GM12878 (cell line): Measurements from ENCODE around the gene RESP18. TPM values are rescaled to one million over a fixed set of nuclear protein-coding genes. Genes with fewer than 3 reads are reported as not detected.

Experiments
- ATF3 ChIP-seq: IDR thresholded peaks from 2 replicates; pipeline ENCODE4 v1.6.1; 2011; ENCODE audit warnings: low read depth, mild to moderate bottlenecking, low read length, moderate library complexity, borderline replicate concordance; ENCODE audit errors: extremely low read depth
- BMI1 ChIP-seq: fragments of 450-650 bp; IDR thresholded peaks from 2 replicates; pipeline ENCODE4 v1.6.1; 2016; ENCODE audit warnings: mild to moderate bottlenecking, moderate library complexity, borderline replicate concordance
- CTCF ChIP-seq, 3 experiments: IDR thresholded peaks in 2 of 3; conservative IDR thresholded peaks in 1 of 3; 2 replicates each; pipeline ENCODE4 v1.5.1; 2011; ENCODE audit warnings: low read depth in 3 of 3, low read length in 3 of 3, mild to moderate bottlenecking in 3 of 3, control low read depth in 2 of 3, moderate library complexity in 2 of 3, inconsistent platforms in 1 of 3, mixed read lengths in 1 of 3; ENCODE audit not compliant: control insufficient read depth in 2 of 3, insufficient read depth in 1 of 3; ENCODE audit errors: extremely low read depth in 1 of 3
- DPF2 ChIP-seq: fragments of 450-650 bp; IDR thresholded peaks from 2 replicates; pipeline ENCODE4 v1.6.1; 2017; ENCODE audit warnings: mild to moderate bottlenecking
- HCFC1 ChIP-seq: fragments of 150-350 bp; IDR thresholded peaks from 2 replicates; pipeline ENCODE4 v1.6.1; 2014; ENCODE audit warnings: low read length
- IRF4 ChIP-seq: IDR thresholded peaks from 2 replicates; pipeline ENCODE4 v1.6.1; 2011; ENCODE audit warnings: low read depth, low read length
- KDM1A ChIP-seq: fragments of 200-600 bp; sonication (generic); IDR thresholded peaks from 2 replicates; pipeline ENCODE4 v1.6.1; 2016; ENCODE audit warnings: borderline replicate concordance
- MEF2A ChIP-seq: IDR thresholded peaks from 2 replicates; pipeline ENCODE4 v1.6.1; 2011; ENCODE audit warnings: low read depth, mild to moderate bottlenecking, low read length, moderate library complexity; ENCODE audit not compliant: insufficient read depth
- NR2F1 ChIP-seq: fragments of 450-650 bp; conservative IDR thresholded peaks from 2 replicates; pipeline ENCODE4 v1.6.1; 2017; ENCODE audit warnings: mild to moderate bottlenecking
- NRF1 ChIP-seq: conservative IDR thresholded peaks from 2 replicates; pipeline ENCODE4 v1.6.1; 2011; ENCODE audit warnings: mild to moderate bottlenecking, low read depth, low read length, improper control_type of control experiment
- PBX3 ChIP-seq: IDR thresholded peaks from 2 replicates; pipeline ENCODE4 v1.6.1; 2011; ENCODE audit warnings: mild to moderate bottlenecking, low read depth, low read length, moderate library complexity; ENCODE audit not compliant: insufficient replicate concordance
- PML ChIP-seq: IDR thresholded peaks from 2 replicates; pipeline ENCODE4 v1.6.1; 2012; ENCODE audit warnings: low read length, inconsistent platforms
- RUNX3 ChIP-seq: IDR thresholded peaks from 2 replicates; pipeline ENCODE4 v1.6.1; 2012; ENCODE audit warnings: low read length, inconsistent platforms
- STAT3 ChIP-seq: IDR thresholded peaks from 2 replicates; pipeline ENCODE4 v1.6.1; 2011; ENCODE audit warnings: low read depth, low read length, improper control_type of control experiment
- TARDBP ChIP-seq: IDR thresholded peaks from 2 replicates; pipeline ENCODE4 v1.6.1; 2016; ENCODE audit warnings: borderline replicate concordance
- TCF7 ChIP-seq: IDR thresholded peaks from 2 replicates; pipeline ENCODE4 v1.6.1; 2014; ENCODE audit warnings: antibody characterized with exemption, borderline replicate concordance
- YBX1 ChIP-seq: fragments of 450-650 bp; IDR thresholded peaks from 2 replicates; pipeline ENCODE4 v1.6.1; 2016; ENCODE audit warnings: antibody characterized with exemption
- YY1 ChIP-seq: IDR thresholded peaks from 2 replicates; pipeline ENCODE4 v1.6.1; 2011; ENCODE audit warnings: low read depth, mild to moderate bottlenecking, low read length
- ZBTB33 ChIP-seq: fragments of 450-650 bp; IDR thresholded peaks from 2 replicates; pipeline ENCODE4 v1.6.1; 2017; ENCODE audit warnings: mild to moderate bottlenecking
- ZSCAN29 ChIP-seq: fragments of 450-650 bp; IDR thresholded peaks from 2 replicates; pipeline ENCODE4 v1.6.1; 2017; ENCODE audit warnings: mild to moderate bottlenecking, moderate library complexity
- polyA plus RNA-seq, 11 experiments: library from polyadenylated mRNA; depleted of rRNA in 4 of 11; unstranded in 6 of 11; stranded (reverse) in 5 of 11; fragments of >200 nt; fragmentation: Nextera tagmentation in 4 of 11; fragmentation: Illumina TruSeq in 1 of 11; extraction: Ambion mirVana in 4 of 11; extraction: Trizol in 1 of 11; gene quantifications; 1 replicate in 1 of 11; 2 replicates in 10 of 11; pipeline versions ENCODE4 v1.2.1 to v1.2.3, GENCODE V29; 2011 to 2016; ENCODE audit warnings: inconsistent platforms in 2 of 11, missing spikeins in 2 of 11, low read depth in 1 of 11
- total RNA-seq, 4 experiments: library from RNA; depleted of rRNA in 3 of 4; stranded (reverse); fragments of >200 nt in 3 of 4; fragmentation: Illumina TruSeq in 1 of 4; extraction: Trizol in 1 of 4; gene quantifications; 2 replicates each; pipeline versions ENCODE4 v1.2.1 to v1.2.3, GENCODE V29; 2013 to 2021
- TF ChIP-seq, protein P1 (sequence below): IDR thresholded peaks from 2 replicates; pipeline ENCODE4 v1.6.1; 2012; ENCODE audit warnings: low read depth, low read length, improper control_type of control experiment
- TF ChIP-seq, protein P2 (sequence below): fragments of 450-650 bp; IDR thresholded peaks from 2 replicates; pipeline ENCODE4 v1.6.1; 2017; ENCODE audit warnings: mild to moderate bottlenecking, low read depth, inconsistent platforms; ENCODE audit not compliant: poor library complexity, severe bottlenecking

The RESP18 gene
- total and polyA plus RNA-seq, 10 of the 15 experiments (the other 5 are each of a cell fraction or from before 2014, with no cell fraction given): not detected

DNA sequence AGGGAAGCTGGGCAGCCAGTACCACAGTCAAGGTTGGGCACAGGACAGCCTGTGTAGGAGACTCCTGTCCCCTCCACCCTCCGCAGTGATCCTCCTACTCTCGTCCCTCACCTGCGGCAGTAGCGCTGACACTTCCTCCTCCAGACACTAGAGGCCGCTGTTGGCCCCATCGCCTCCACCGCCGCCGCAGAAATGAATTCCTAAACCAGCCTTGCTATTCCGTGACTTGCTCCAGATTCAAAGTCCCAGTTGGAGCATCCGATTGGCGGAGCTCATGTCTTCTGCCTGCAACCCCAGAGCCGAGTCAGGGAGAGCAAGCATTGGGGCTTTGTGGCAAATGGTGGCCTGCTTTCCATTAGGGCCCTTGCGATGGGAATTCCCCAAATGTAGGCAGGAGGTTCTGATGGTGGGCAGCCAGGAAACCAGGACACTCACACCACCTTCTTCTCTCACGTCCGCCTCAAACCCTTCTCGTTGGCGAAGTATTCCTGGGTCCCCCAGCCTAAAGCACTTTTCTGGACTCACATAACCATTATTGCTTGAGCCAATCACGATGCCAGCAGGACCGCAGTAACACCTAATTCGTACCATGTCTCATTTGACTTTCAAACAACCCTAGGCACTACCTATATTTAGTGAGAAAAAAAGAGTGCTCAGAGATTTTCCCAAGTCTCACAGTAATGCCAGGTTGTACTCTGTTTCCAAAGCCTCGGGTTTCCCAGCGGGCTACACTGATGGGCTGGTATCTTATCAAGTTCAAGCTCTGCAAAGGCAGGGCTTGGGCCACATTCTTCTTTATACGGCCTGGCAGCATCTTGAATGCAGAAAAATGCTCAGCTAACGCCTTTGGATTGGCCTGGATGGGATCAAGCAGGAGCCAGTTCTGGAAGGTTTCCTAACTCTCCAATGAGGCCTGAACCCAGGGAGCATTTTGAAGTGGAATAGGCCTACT lies 54.6 kb downstream of the RESP18 start (continued):
- TF ChIP-seq RUNX3: peak; percentile 59
- TF ChIP-seq PBX3: no peak
- TF ChIP-seq ZSCAN29: no peak
- no peak for TF ChIP-seq ZBTB33
- TF ChIP-seq PML: no peak
- TF ChIP-seq DPF2: peak; percentile 69
- no peak for TF ChIP-seq STAT3
- no peak for TF ChIP-seq TCF7
- TF ChIP-seq KDM1A: no peak
- no peak; the same call in 1 of the 2 replicates for TF ChIP-seq IRF4
- TF ChIP-seq ATF3: no peak
- TF ChIP-seq BMI1: no peak
- peak; percentile 78 for TF ChIP-seq YY1
- TF ChIP-seq MEF2A: no peak
- TF ChIP-seq, protein P1, sequence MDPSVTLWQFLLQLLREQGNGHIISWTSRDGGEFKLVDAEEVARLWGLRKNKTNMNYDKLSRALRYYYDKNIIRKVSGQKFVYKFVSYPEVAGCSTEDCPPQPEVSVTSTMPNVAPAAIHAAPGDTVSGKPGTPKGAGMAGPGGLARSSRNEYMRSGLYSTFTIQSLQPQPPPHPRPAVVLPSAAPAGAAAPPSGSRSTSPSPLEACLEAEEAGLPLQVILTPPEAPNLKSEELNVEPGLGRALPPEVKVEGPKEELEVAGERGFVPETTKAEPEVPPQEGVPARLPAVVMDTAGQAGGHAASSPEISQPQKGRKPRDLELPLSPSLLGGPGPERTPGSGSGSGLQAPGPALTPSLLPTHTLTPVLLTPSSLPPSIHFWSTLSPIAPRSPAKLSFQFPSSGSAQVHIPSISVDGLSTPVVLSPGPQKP: no peak
- TF ChIP-seq HCFC1: no peak
- TF ChIP-seq, protein P2, sequence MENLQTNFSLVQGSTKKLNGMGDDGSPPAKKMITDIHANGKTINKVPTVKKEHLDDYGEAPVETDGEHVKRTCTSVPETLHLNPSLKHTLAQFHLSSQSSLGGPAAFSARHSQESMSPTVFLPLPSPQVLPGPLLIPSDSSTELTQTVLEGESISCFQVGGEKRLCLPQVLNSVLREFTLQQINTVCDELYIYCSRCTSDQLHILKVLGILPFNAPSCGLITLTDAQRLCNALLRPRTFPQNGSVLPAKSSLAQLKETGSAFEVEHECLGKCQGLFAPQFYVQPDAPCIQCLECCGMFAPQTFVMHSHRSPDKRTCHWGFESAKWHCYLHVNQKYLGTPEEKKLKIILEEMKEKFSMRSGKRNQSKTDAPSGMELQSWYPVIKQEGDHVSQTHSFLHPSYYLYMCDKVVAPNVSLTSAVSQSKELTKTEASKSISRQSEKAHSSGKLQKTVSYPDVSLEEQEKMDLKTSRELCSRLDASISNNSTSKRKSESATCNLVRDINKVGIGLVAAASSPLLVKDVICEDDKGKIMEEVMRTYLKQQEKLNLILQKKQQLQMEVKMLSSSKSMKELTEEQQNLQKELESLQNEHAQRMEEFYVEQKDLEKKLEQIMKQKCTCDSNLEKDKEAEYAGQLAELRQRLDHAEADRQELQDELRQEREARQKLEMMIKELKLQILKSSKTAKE: peak; percentile 28
- TF ChIP-seq NRF1: no peak
- peak; percentile 95 to 99 (median 98) for TF ChIP-seq CTCF (IDR thresholded peaks at IDR 0.05 in 2 of 3, conservative IDR thresholded peaks at IDR 0.05 in 1 of 3; ENCODE audit: control insufficient read depth in 2 of 3, extremely low read depth in 1 of 3, insufficient read depth in 1 of 3, low read depth in 3 of 3, low read length in 3 of 3)
- no peak for TF ChIP-seq YBX1
- no peak for TF ChIP-seq NR2F1
- no peak for TF ChIP-seq TARDBP
